Measurements from ENCODE around the gene SELENOP. TPM values are rescaled to one million over a fixed set of nuclear protein-coding genes. Genes with fewer than 3 reads are reported as not detected.

SELENOP gene
- total and polyA plus RNA-seq, 9 of the 15 experiments (the other 6 are each of a cell fraction or from before 2014, with no cell fraction given): 3.2 to 6.3 (median 4.5) TPM

DNA sequence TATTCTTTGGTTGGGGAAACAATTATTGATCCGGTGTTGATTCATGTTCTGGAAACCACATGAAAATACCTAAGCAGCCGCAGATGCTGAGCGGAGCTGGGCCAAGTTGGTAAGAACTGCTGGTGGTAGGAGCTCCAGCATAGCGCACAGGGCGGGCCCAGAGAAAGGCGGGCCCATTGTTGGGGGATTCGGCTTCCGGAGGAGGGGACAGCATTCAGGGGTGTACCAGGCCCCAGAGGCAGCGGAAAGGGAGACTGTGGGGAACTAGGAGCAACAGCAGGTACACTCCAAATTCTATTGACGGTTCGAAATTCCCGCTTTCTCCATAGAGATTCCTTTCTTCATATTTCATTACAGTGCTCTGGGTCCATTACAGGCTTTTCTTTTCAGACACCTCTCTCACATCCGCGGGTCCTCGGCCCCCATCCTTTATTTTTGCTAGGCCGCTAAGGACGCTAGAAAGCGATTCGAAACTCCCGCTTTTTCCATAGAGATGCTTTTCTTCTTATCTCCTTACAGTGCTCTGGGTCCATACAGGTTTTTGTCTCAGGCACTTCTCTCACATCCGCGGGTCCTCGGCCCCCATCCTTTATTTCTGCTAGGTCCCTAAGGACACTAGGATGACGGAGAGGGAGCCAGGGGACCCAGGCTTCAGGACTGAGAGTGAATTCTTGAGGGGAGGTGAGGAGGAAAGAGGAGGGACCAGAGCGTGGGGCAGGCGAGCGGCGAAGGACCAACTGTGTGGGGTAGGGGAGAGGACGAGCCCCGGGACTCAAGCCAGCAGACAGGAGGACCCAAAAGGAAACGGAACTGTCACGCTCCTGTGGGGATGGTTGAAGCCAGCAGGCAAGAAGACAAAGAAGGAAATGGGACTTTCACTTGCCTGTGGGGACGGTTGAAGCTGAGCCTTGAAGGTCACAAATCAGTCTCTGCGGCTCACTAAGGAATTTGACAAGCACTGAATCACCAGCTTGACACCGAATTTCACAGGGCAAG lies 54.8 kb downstream of the SELENOP start, which contains the start of gene CCDC152:
Gene CCDC152, plus strand, starts transcription at position 213 of the 996 bp plus-strand sequence. CDS start 2,304 bp downstream, outside the sequence.
- ChIA-PET CTCF (ENCODE audit: low intra/inter-chr PET ratio) (no interaction called here), POLR2A (interaction anchor here (0.5 kb wide), 1 partner anchor 165 kb away, joined by 3 read pairs; no protein-coding TSS in a partner anchor)
- peaks cover 4 to 5% of the 10 kb centered on the region in 2 experiments; a peak in 2 of 5 replicates for H3K4me1 ChIP-seq (replicated peaks in 1 of 2; ENCODE audit: control insufficient read depth in 2 of 2, insufficient read depth in 2 of 2, low read length in 2 of 2)
- no peaks in the 10 kb centered on the region; the same call in 2 of the 3 replicates for H3K79me2 ChIP-seq (ENCODE audit: control insufficient read depth, insufficient read depth, low read length)
- no peaks in the 10 kb centered on the region for H4K20me1 ChIP-seq (replicated peaks; ENCODE audit: control insufficient read depth, insufficient read depth, low read length)
- DNase-seq (ENCODE audit: extremely low read depth in 1 of 4, low spot score in 3 of 4) (peak; percentile 11 to 67 (median 28)), ATAC-seq (peak; percentile 96), FAIRE-seq (no peak)
- no peaks in the 10 kb centered on the region for H3K27me3 ChIP-seq (ENCODE audit: control insufficient read depth in 2 of 2, insufficient read depth in 2 of 2, low read length in 2 of 2)
- no peaks in the 10 kb centered on the region for H3K9me1 ChIP-seq (ENCODE audit: control insufficient read depth, insufficient read depth, low read length)
- peak within 1 kb of the TSS; percentile 82 for H2AFZ ChIP-seq (ENCODE audit: low read depth, low read length)
- peak within 1 kb of the TSS; percentile 48 for H3K4me3 ChIP-seq
- H3K9ac ChIP-seq (ENCODE audit: insufficient read depth in 1 of 2, low read depth in 2 of 2, low read length in 2 of 2): peak within 1 kb of the TSS; percentile 36 to 87; a peak in 3 of 4 replicates
- peak within 1 kb of the TSS; percentile 81 for H3K4me2 ChIP-seq (ENCODE audit: insufficient read depth, low read length)
- in situ Hi-C loops (cut with MboI) (loop anchor here (25.0 kb wide), 1 partner anchor 895 kb away; the partner anchor contains the start of gene OXCT1), intact Hi-C loops (cut with micrococcal nuclease) (loop anchor here (10.0 kb wide), 1 partner anchor 288 kb away; the partner anchor contains the start of gene ANXA2R)
- H3K36me3 ChIP-seq (ENCODE audit: control insufficient read depth, insufficient read depth, low read length): no peaks in the 10 kb centered on the region
- no peaks in the 10 kb centered on the region for H3K9me3 ChIP-seq (replicated peaks; ENCODE audit: control insufficient read depth, insufficient read depth, low read depth, low read length)
- no peak within 1 kb of the TSS; the same call in 2 of the 3 replicates for H3K27ac ChIP-seq (ENCODE audit: extremely low read depth, low read depth, low read length)
- TSS peak; percentile 81 for BruUV-seq (replicated peaks)
- WGBS (ENCODE audit: insufficient coverage, low coverage, missing lambda C conversion rate): 10% methylated on average over 31 of the region's 35 CpGs
- TF ChIP-seq C11orf30 (IDR thresholded peaks at IDR 0.05; ENCODE audit: low read depth) (peak; percentile 49; the same call in 1 of the 2 replicates), L3MBTL2 (IDR thresholded peaks at IDR 0.05) (peak; percentile 53; the same call in 1 of the 2 replicates), RBFOX2 (IDR thresholded peaks at IDR 0.05; ENCODE audit: low read depth, low read length) (peak; percentile 53), CREM (IDR thresholded peaks at IDR 0.05; ENCODE audit: low read depth) (no peak), RNF2 (IDR thresholded peaks at IDR 0.05) (no peak), MAZ (CRISPR knock-in tag; conservative IDR thresholded peaks at IDR 0.05 in 1 of 2, IDR thresholded peaks at IDR 0.05 in 1 of 2) (peak in 1 of 2 experiments; percentile 30; a peak in 1 of 4 replicates), TAF7 (tag; IDR thresholded peaks at IDR 0.05) (peak; percentile 66), GABPA (tag; conservative IDR thresholded peaks at IDR 0.05; ENCODE audit: low read depth) (peak; percentile 85), CEBPG (CRISPR knock-in tag; IDR thresholded peaks at IDR 0.05) (no peak), CEBPG (tag; conservative IDR thresholded peaks at IDR 0.05 in 1 of 2, IDR thresholded peaks at IDR 0.05 in 1 of 2) (no peak), POLR2A (conservative IDR thresholded peaks at IDR 0.05) (peak; percentile 45; the same call in 1 of the 2 replicates), ZEB2 (IDR thresholded peaks at IDR 0.05) (0 out of 2 replicates have a peak, but pooled peaks have one; percentile 33), MEIS2 (IDR thresholded peaks at IDR 0.05; ENCODE audit: partially characterized antibody) (peak; percentile 65), YY1 (IDR thresholded peaks at IDR 0.05; ENCODE audit: borderline replicate concordance in 1 of 3, control insufficient read depth in 1 of 3, extremely low read depth in 1 of 3, insufficient read depth in 3 of 3, insufficient read length in 1 of 3, insufficient replicate concordance in 2 of 3, low read depth in 1 of 3, low read length in 2 of 3) (peak in 1 of 3 experiments; percentile 10), ETV1 (tag; conservative IDR thresholded peaks at IDR 0.05; ENCODE audit: low read depth) (peak; percentile 59; the same call in 1 of the 2 replicates)
- TF ChIP-seq, protein P1, sequence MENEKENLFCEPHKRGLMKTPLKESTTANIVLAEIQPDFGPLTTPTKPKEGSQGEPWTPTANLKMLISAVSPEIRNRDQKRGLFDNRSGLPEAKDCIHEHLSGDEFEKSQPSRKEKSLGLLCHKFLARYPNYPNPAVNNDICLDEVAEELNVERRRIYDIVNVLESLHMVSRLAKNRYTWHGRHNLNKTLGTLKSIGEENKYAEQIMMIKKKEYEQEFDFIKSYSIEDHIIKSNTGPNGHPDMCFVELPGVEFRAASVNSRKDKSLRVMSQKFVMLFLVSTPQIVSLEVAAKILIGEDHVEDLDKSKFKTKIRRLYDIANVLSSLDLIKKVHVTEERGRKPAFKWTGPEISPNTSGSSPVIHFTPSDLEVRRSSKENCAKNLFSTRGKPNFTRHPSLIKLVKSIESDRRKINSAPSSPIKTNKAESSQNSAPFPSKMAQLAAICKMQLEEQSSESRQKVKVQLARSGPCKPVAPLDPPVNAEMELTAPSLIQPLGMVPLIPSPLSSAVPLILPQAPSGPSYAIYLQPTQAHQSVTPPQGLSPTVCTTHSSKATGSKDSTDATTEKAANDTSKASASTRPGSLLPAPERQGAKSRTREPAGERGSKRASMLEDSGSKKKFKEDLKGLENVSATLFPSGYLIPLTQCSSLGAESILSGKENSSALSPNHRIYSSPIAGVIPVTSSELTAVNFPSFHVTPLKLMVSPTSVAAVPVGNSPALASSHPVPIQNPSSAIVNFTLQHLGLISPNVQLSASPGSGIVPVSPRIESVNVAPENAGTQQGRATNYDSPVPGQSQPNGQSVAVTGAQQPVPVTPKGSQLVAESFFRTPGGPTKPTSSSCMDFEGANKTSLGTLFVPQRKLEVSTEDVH (IDR thresholded peaks at IDR 0.05; ENCODE audit: low read depth, partially characterized antibody): no peak
- TF ChIP-seq, protein P2, sequence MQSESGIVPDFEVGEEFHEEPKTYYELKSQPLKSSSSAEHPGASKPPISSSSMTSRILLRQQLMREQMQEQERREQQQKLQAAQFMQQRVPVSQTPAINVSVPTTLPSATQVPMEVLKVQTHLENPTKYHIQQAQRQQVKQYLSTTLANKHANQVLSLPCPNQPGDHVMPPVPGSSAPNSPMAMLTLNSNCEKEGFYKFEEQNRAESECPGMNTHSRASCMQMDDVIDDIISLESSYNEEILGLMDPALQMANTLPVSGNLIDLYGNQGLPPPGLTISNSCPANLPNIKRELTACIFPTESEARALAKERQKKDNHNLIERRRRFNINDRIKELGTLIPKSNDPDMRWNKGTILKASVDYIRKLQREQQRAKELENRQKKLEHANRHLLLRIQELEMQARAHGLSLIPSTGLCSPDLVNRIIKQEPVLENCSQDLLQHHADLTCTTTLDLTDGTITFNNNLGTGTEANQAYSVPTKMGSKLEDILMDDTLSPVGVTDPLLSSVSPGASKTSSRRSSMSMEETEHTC (IDR thresholded peaks at IDR 0.05): no peak

Data from K562 (cell line).